Liver (tissue), 3 donors: Measurements from ENCODE around the gene CRISPLD2.

Source experiments
- TF ChIP-seq, protein P1 (sequence below): fragments of 150-350 bp; IDR thresholded peaks from 2 replicates; pipeline ENCODE4 v1.5.1; 2017; ENCODE audit warnings: improper control_type of control experiment, low read depth, low read length; ENCODE audit not compliant: missing input control
- TF ChIP-seq, protein P2 (sequence below): IDR thresholded peaks from 2 replicates; pipeline ENCODE4 v1.6.1; 2016; ENCODE audit warnings: antibody characterized with exemption
- TF ChIP-seq, protein P3 (sequence below): IDR thresholded peaks from 2 replicates; pipeline ENCODE4 v1.6.1; 2016; ENCODE audit warnings: antibody characterized with exemption
- donor health status: healthy.
- donor health status: healthy.

DNA sequence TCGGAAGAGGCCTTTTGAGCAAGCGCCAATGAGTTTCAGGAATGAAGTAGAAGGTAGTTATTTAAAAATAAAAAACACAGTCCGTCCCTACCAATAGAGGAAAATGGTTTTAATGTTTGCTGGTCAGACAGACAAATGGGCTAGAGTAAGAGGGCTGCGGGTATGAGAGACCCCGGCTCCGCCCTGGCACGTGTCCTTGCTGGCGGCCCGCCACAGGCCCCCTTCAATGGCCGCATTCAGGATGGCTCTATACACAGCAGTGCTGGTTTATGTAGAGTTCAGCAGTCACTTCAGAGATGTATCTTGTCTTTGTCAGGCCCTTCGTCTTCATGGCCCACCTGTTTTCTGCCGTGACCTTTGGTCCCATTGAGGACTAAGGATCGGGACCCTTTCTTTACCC, 87.3 kb downstream of the CRISPLD2 start:
- TF ChIP-seq, protein P1, sequence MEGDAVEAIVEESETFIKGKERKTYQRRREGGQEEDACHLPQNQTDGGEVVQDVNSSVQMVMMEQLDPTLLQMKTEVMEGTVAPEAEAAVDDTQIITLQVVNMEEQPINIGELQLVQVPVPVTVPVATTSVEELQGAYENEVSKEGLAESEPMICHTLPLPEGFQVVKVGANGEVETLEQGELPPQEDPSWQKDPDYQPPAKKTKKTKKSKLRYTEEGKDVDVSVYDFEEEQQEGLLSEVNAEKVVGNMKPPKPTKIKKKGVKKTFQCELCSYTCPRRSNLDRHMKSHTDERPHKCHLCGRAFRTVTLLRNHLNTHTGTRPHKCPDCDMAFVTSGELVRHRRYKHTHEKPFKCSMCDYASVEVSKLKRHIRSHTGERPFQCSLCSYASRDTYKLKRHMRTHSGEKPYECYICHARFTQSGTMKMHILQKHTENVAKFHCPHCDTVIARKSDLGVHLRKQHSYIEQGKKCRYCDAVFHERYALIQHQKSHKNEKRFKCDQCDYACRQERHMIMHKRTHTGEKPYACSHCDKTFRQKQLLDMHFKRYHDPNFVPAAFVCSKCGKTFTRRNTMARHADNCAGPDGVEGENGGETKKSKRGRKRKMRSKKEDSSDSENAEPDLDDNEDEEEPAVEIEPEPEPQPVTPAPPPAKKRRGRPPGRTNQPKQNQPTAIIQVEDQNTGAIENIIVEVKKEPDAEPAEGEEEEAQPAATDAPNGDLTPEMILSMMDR, result no peak
- TF ChIP-seq, protein P2, sequence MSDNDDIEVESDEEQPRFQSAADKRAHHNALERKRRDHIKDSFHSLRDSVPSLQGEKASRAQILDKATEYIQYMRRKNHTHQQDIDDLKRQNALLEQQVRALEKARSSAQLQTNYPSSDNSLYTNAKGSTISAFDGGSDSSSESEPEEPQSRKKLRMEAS, result no peak
- TF ChIP-seq, protein P3, sequence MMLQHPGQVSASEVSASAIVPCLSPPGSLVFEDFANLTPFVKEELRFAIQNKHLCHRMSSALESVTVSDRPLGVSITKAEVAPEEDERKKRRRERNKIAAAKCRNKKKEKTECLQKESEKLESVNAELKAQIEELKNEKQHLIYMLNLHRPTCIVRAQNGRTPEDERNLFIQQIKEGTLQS, result no peak
